Hepatocyte (in vitro differentiated cells): ENCODE data around the gene MS4A4E. TPM values are rescaled to one million over a fixed set of nuclear protein-coding genes. Genes with fewer than 3 reads are reported as not detected.

Experiments
- DNase-seq: peaks from one replicate; pipeline ENCODE4 v3.0.0-alpha.2; 2016; ENCODE audit warnings: low spot score
- H2AFZ ChIP-seq: fragments of 200-600 bp; sonication (generic); 2 replicates; pipeline ENCODE4 v1.6.0; 2016; ENCODE audit warnings: antibody characterized with exemption, mild to moderate bottlenecking
- H3K27ac ChIP-seq: fragments of 200-600 bp; sonication (generic); 2 replicates; pipeline ENCODE4 v1.5.1; 2016; ENCODE audit warnings: mild to moderate bottlenecking
- H3K27me3 ChIP-seq: fragments of 200-600 bp; sonication (generic); 2 replicates; pipeline ENCODE4 v1.6.1; 2016
- H3K36me3 ChIP-seq: fragments of 200-600 bp; sonication (generic); replicated peaks from 2 replicates; pipeline ENCODE4 v1.5.1; 2016; ENCODE audit warnings: low read depth; ENCODE audit not compliant: insufficient read depth
- H3K4me1 ChIP-seq: fragments of 200-600 bp; sonication (generic); 2 replicates; pipeline ENCODE4 v1.5.1; 2016; ENCODE audit warnings: mild to moderate bottlenecking, moderate library complexity; ENCODE audit not compliant: insufficient read depth
- H3K4me2 ChIP-seq: fragments of 200-600 bp; sonication (generic); 2 replicates; pipeline ENCODE4 v1.6.0; 2016
- H3K4me3 ChIP-seq: fragments of 200-600 bp; sonication (generic); 2 replicates; pipeline ENCODE4 v1.5.1; 2016; ENCODE audit warnings: mild to moderate bottlenecking
- H3K79me2 ChIP-seq: fragments of 200-600 bp; sonication (generic); 2 replicates; pipeline ENCODE4 v1.6.0; 2017; ENCODE audit warnings: mild to moderate bottlenecking
- H3K9me2 ChIP-seq: fragments of 200-600 bp; sonication (generic); replicated peaks from 2 replicates; pipeline ENCODE4 v1.6.0; 2017; ENCODE audit warnings: mild to moderate bottlenecking; ENCODE audit not compliant: insufficient read depth
- H3K9me3 ChIP-seq: fragments of 200-600 bp; sonication (generic); 2 replicates; pipeline ENCODE4 v1.5.1; 2016; ENCODE audit warnings: low read depth, mild to moderate bottlenecking
- H4K20me1 ChIP-seq: fragments of 200-600 bp; sonication (generic); 2 replicates; pipeline ENCODE4 v1.6.0; 2016; ENCODE audit warnings: mild to moderate bottlenecking; ENCODE audit not compliant: insufficient read depth, poor library complexity, severe bottlenecking
- CTCF ChIP-seq: fragments of 200-600 bp; sonication (generic); IDR thresholded peaks from 2 replicates; pipeline ENCODE4 v1.5.1; 2016; ENCODE audit warnings: antibody characterized with exemption, mild to moderate bottlenecking; ENCODE audit not compliant: poor library complexity
- EZH2 ChIP-seq: fragments of 200-600 bp; sonication (generic); IDR thresholded peaks from 2 replicates; pipeline ENCODE4 v1.6.1; 2016; ENCODE audit warnings: antibody characterized with exemption, mild to moderate bottlenecking, borderline replicate concordance
- EZH2phosphoT487 ChIP-seq: fragments of 200-600 bp; sonication (generic); IDR thresholded peaks from one replicate; pipeline ENCODE4 v1.6.1; 2018; ENCODE audit warnings: antibody characterized with exemption, mild to moderate bottlenecking, low read depth, moderate library complexity; ENCODE audit not compliant: unreplicated experiment, severe bottlenecking
- WGBS: methylation state at CpG from one replicate; pipeline ENCODE4 v1.1.6; 2016; ENCODE audit warnings: low lambda C conversion rate; ENCODE audit errors: missing lambda C conversion rate; 5-methylcytosine and 5-hydroxymethylcytosine counted together
- polyA plus RNA-seq: library from polyadenylated mRNA; unstranded; fragments of >200 nt; fragmentation: Nextera tagmentation; extraction: Ambion mirVana; gene quantifications from 2 replicates; pipeline ENCODE4 v1.2.1, GENCODE V29; 2016
- total RNA-seq: library from RNA; depleted of rRNA; stranded (reverse); fragments of >200 nt; gene quantifications from 2 replicates; pipeline ENCODE4 v1.2.3, GENCODE V29; 2014

Gene MS4A4E
- total and polyA plus RNA-seq, 2 experiments from 2014 or later = not detected

DNA sequence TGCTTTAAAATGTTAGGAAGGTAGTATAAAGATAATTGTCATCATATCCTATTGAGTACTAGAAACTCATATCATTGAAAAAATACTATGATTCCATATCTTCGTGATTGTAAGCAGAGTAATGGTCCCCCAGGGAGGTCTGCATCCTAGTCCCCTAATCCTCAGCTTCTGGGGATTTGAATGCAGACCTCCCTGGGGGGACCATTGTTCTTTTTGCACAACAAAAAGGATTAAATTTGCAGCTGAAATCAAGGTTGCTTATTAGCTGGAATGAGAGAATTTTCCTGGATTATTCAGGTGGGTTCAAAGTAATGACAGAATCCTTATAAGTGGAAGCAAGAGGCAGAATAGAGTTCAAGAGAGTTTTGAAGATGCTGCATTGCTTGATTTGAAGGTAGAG is 34.0 kb downstream of the MS4A4E start:
- H3K27ac ChIP-seq = no peak overlapping the region
- H2AFZ ChIP-seq = no peak overlapping the region
- no peaks in the 10 kb centered on the region for H3K9me3 ChIP-seq
- H4K20me1 ChIP-seq = no peaks in the 10 kb centered on the region
- H3K4me1 ChIP-seq = no peaks in the 10 kb centered on the region
- H3K79me2 ChIP-seq = no peaks in the 10 kb centered on the region
- 43% methylated on average over 1 of the region's 1 CpG for WGBS
- no peak overlapping the region for H3K4me3 ChIP-seq
- H3K9me2 ChIP-seq = no peaks in the 10 kb centered on the region
- TF ChIP-seq CTCF (no peak), EZH2 (no peak), EZH2phosphoT487 (no peak)
- H3K4me2 ChIP-seq = no peak overlapping the region
- DNase-seq = no peak
- no peaks in the 10 kb centered on the region for H3K27me3 ChIP-seq
- no peaks in the 10 kb centered on the region for H3K36me3 ChIP-seq

DNA sequence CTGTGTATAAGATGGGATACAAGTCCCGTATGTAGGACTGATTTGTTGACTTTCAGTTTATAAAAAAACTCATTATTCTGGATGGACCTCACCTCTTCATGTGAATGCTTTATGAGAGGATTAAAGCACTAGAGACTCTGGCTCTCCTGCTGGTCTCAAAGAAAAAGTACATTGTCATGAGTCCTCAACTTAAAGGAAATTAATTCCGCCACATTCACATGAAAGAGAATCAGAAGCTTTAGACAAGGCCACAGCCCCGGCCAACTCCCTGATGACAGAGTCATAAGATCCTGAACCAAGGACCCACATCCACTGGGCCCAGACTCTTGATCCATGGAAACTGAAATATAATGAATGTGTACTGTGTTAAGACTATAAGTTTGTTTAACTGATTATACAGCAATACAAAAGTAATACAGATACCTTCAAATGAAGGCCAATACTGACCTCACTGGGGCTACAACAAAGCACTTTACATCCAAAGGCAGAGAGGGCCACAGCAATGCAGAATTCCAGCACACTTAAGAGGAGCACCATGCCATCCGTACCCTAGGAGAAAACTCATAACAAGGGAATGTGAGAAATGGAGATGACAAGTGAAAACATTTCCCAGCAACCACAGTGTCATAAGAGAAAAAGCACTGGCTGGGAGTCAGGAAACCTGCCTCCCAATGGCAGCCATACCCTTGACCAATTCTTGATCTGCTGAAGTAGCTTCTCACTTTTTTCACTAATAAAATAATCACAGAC is 34.6 kb downstream of the MS4A4E start:
- Histone ChIP-seq H3K27ac (no peak overlapping the region), H3K9me2 (no peaks in the 10 kb centered on the region), H3K9me3 (no peaks in the 10 kb centered on the region), H3K27me3 (no peaks in the 10 kb centered on the region), H3K36me3 (no peaks in the 10 kb centered on the region), H3K4me2 (no peak overlapping the region), H3K79me2 (no peaks in the 10 kb centered on the region), H2AFZ (no peak overlapping the region), H4K20me1 (no peaks in the 10 kb centered on the region), H3K4me3 (no peak overlapping the region), H3K4me1 (no peaks in the 10 kb centered on the region)
- DNase-seq = no peak
- TF ChIP-seq CTCF = no peak
- no peak for TF ChIP-seq EZH2phosphoT487
- TF ChIP-seq EZH2 = no peak
- WGBS = 76% methylated on average over 4 of the region's 4 CpGs

DNA sequence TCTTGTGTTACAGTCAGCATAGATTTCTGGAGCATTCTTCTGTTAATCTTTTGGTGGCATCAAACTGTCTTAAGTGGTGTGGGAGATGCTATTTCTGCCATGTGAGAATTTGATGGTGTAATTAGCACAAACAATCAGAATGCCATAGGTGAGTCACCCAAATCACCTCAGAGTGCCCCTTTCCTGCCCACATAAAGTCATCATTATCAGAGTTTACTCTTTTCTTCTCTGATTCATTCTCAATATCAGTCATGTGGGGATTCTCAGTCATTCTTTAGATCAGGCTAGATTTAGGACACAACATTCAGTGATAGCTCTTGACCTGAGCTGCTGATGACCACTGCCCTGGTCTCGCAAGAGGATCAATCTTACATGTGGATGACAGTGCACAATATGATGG is 36.3 kb downstream of the MS4A4E start:
- Histone ChIP-seq H3K4me2 (no peak overlapping the region), H3K27ac (no peak overlapping the region), H2AFZ (no peak overlapping the region), H3K36me3 (no peaks in the 10 kb centered on the region), H3K27me3 (no peaks in the 10 kb centered on the region), H3K9me2 (no peaks in the 10 kb centered on the region), H3K4me1 (no peaks in the 10 kb centered on the region), H3K4me3 (no peak overlapping the region), H3K9me3 (no peaks in the 10 kb centered on the region), H3K79me2 (no peaks in the 10 kb centered on the region), H4K20me1 (no peaks in the 10 kb centered on the region)
- TF ChIP-seq EZH2 (no peak), EZH2phosphoT487 (no peak), CTCF (no peak)
- no peak for DNase-seq
- WGBS = 83% methylated on average over 1 of the region's 1 CpG
